PC-3 (cell line): Measurements from ENCODE around the gene SMAD7.

Experiments used
- EZH2phosphoT487 ChIP-seq: fragments of 300-600 bp; sonication (generic); IDR thresholded peaks from 2 replicates; pipeline ENCODE4 v1.6.1; 2018; ENCODE audit warnings: mild to moderate bottlenecking, antibody characterized with exemption, low read length, borderline replicate concordance
- TF ChIP-seq, protein P1 (sequence below): fragments of 300-600 bp; sonication (generic); conservative IDR thresholded peaks from 2 replicates; pipeline ENCODE4 v1.5.1; 2017; ENCODE audit warnings: antibody characterized with exemption, low read depth, mild to moderate bottlenecking, low read length

DNA sequence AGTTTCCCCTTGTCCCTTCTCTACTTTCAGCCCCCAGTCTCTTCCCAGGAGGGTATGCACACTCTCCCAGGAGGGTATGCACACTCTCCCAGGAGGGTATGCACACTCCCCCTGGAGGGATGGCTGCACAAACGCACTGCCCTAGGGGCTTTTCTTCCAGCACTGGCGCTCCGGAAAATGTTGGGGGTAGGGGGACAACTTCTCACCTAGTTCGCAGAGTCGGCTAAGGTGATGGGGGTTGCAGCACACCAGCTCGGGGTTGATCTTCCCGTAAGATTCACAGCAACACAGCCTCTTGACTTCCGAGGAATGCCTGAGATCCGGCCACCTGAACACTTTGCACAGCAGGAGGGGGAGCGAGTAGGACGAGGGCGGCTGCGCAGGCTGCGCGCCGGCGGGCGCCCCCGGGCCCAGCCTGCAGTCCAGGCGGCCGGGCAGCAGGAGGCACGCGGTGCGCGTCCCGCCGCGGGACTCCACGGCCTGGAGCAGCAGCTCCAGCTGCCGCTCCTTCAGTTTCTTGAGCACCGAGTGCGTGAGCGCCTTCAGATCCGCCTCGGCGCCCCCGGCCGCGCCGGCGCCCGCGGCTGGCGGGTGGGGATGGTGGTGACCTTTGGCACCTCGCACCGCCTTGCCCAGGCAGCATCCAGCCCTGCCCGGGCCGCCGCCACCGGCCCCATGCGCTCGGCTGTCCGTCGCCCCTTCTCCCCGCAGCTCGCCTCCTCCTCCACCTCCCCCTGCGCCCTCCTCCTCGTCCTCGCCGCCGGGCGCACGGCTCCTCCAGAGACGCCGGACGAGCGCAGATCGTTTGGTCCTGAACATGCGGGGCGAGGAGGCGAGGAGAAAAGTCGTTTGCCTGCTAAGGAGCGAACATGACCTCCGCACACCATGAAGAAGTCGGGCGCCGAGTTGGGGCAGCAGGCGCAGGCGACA is 894 bp downstream of the SMAD7 start:
- TF ChIP-seq, protein P1, sequence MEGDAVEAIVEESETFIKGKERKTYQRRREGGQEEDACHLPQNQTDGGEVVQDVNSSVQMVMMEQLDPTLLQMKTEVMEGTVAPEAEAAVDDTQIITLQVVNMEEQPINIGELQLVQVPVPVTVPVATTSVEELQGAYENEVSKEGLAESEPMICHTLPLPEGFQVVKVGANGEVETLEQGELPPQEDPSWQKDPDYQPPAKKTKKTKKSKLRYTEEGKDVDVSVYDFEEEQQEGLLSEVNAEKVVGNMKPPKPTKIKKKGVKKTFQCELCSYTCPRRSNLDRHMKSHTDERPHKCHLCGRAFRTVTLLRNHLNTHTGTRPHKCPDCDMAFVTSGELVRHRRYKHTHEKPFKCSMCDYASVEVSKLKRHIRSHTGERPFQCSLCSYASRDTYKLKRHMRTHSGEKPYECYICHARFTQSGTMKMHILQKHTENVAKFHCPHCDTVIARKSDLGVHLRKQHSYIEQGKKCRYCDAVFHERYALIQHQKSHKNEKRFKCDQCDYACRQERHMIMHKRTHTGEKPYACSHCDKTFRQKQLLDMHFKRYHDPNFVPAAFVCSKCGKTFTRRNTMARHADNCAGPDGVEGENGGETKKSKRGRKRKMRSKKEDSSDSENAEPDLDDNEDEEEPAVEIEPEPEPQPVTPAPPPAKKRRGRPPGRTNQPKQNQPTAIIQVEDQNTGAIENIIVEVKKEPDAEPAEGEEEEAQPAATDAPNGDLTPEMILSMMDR, result no peak
- TF ChIP-seq EZH2phosphoT487, result no peak
